A673 (cell line): Measurements from ENCODE around the gene TMEM203.

Source experiments
- EZH2 ChIP-seq: fragments of 200-600 bp; sonication (generic); IDR thresholded peaks from 2 replicates; pipeline ENCODE4 v1.6.1; 2017; ENCODE audit warnings: borderline replicate concordance, low read depth, mild to moderate bottlenecking, mixed read lengths, antibody characterized with exemption, low read length; ENCODE audit not compliant: poor library complexity, severe bottlenecking
- TF ChIP-seq, protein P1 (sequence below): fragments of 300-800, 200-600 bp; sonication (generic); conservative IDR thresholded peaks from 2 replicates; pipeline ENCODE4 v1.5.1; 2017; ENCODE audit warnings: low read depth, mild to moderate bottlenecking, antibody characterized with exemption, low read length, moderate library complexity, mixed read lengths

DNA sequence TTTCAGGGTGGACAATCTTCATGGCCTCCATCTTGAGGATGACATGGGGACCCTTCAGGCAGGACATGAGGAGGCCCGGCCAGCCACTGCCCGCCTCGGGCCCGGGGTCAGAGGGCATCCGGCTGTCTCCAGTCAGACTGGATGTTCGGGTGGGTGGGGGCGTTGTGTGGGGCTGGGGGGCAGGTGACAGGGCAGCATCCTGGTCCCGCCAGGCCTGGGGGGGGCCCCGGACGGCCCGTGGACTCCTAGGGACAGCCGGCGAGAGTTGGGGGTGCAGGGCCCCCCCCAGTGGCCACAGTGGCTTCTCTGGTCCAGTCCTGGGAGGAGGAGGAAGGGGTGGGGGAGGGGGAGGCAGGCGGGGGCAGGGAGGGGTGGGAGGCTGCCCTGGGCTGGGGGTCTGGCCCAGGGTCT lies 15.7 kb upstream of the TMEM203 start:
- TF ChIP-seq, protein P1, sequence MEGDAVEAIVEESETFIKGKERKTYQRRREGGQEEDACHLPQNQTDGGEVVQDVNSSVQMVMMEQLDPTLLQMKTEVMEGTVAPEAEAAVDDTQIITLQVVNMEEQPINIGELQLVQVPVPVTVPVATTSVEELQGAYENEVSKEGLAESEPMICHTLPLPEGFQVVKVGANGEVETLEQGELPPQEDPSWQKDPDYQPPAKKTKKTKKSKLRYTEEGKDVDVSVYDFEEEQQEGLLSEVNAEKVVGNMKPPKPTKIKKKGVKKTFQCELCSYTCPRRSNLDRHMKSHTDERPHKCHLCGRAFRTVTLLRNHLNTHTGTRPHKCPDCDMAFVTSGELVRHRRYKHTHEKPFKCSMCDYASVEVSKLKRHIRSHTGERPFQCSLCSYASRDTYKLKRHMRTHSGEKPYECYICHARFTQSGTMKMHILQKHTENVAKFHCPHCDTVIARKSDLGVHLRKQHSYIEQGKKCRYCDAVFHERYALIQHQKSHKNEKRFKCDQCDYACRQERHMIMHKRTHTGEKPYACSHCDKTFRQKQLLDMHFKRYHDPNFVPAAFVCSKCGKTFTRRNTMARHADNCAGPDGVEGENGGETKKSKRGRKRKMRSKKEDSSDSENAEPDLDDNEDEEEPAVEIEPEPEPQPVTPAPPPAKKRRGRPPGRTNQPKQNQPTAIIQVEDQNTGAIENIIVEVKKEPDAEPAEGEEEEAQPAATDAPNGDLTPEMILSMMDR, result no peak
- TF ChIP-seq EZH2, result no peak
